ENCODE results near the gene SLC39A11.

DNA sequence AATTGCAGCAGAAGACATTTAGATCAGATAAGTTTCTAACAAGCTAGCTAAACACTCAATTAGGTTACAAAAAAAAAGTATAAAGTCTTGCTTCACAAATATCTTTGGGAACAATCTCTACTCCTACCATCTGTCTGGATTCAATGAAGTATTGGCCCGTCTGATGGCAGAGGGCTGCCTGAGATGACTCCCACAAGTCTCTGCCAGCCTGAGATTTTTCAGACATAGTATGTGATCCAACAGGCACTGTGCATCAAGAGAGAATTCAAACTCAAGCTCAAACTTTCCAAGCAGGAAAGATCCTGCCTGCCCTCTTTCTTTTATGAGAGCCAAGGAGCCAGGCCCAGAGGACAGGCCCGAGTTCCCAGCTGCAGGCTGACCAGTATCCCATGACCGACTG is 22.6 kb downstream of the SLC39A11 start:
- TF ChIP-seq, protein P1, sequence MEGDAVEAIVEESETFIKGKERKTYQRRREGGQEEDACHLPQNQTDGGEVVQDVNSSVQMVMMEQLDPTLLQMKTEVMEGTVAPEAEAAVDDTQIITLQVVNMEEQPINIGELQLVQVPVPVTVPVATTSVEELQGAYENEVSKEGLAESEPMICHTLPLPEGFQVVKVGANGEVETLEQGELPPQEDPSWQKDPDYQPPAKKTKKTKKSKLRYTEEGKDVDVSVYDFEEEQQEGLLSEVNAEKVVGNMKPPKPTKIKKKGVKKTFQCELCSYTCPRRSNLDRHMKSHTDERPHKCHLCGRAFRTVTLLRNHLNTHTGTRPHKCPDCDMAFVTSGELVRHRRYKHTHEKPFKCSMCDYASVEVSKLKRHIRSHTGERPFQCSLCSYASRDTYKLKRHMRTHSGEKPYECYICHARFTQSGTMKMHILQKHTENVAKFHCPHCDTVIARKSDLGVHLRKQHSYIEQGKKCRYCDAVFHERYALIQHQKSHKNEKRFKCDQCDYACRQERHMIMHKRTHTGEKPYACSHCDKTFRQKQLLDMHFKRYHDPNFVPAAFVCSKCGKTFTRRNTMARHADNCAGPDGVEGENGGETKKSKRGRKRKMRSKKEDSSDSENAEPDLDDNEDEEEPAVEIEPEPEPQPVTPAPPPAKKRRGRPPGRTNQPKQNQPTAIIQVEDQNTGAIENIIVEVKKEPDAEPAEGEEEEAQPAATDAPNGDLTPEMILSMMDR (IDR thresholded peaks at IDR 0.05; ENCODE audit: low read depth, low read length) = no peak
- no peak for TF ChIP-seq EZH2phosphoT487 (IDR thresholded peaks at IDR 0.05; ENCODE audit: low read depth)

All from OCI-LY3 (cell line).